HCT116 (cell line): ENCODE data around the gene TBC1D8. TPM values are rescaled to one million over a fixed set of nuclear protein-coding genes. Genes with fewer than 3 reads are reported as not detected.

Experiments used
- ATAC-seq: fragments of 200-7000 bp; cut with Tn5 transposase; 2 replicates; pipeline ENCODE4 v1.9.1; 2020; ENCODE audit warnings: mild to moderate bottlenecking, moderate library complexity
- BruUV-seq: library from RNA; stranded (reverse); fragments of 400-500 nt; replicated peaks from 2 replicates; lab custom pipeline; 2021; lab: Mats Ljungman, UMichigan
- CTCF ChIA-PET: fragments of 300-600 bp; sonication (Branson Sonifier 250); formaldehyde crosslinking; loops from one replicate; lab custom pipeline; 2021; ENCODE audit warnings: antibody characterized with exemption; lab: Charles Lee
- POLR2A ChIA-PET: fragments of 300-600, 350-600 bp; sonication (Branson Sonifier 250); formaldehyde crosslinking; loops from one replicate; lab custom pipeline; 2021; ENCODE audit warnings: antibody characterized with exemption; lab: Charles Lee
- RAD21 ChIA-PET, 2 experiments: fragments of 300-600 bp; sonication (Branson Sonifier 250); formaldehyde crosslinking; loops; one replicate each; lab custom pipeline; 2023; ENCODE audit warnings: low total read pairs in 2 of 2; ENCODE audit not compliant: uncharacterized antibody in 2 of 2, unreplicated experiment in 2 of 2, low non-redundant PET in 1 of 2; lab: Charles Lee
- DNase-seq: peaks from one replicate; pipeline ENCODE4 v3.0.0-alpha.2; 2010; ENCODE audit warnings: low read depth, low spot score
- H2AFZ ChIP-seq: fragments of 200-600 bp; shearing (Covaris generic), sonication (generic); 2 replicates; pipeline ENCODE4 v1.6.1; 2017; ENCODE audit warnings: low read depth, mixed run types, mixed read lengths, antibody characterized with exemption, low read length; ENCODE audit not compliant: poor library complexity, severe bottlenecking
- H3K27ac ChIP-seq: 2 replicates; pipeline ENCODE4 v1.5.1; 2012; ENCODE audit warnings: low read depth, low read length
- H3K27me3 ChIP-seq: fragments of 200-600 bp; sonication (generic); 2 replicates; pipeline ENCODE4 v1.6.1; 2016; ENCODE audit warnings: mixed run types, low read length, mixed read lengths; ENCODE audit not compliant: insufficient read depth
- H3K36me3 ChIP-seq, 2 experiments: fragments of 200-500 bp in 1 of 2; fragments of 200-600 bp in 1 of 2; sonication (Bioruptor generic) in 1 of 2; sonication (generic) in 1 of 2; 2 replicates each; pipeline versions ENCODE4 v1.5.1 to v1.6.1; 2014 to 2016; ENCODE audit warnings: low read length in 2 of 2, inconsistent platforms in 1 of 2, mixed read lengths in 1 of 2, mixed run types in 1 of 2; ENCODE audit not compliant: insufficient read depth in 2 of 2, control insufficient read depth in 1 of 2
- H3K4me1 ChIP-seq, 2 experiments: fragments of 200-600 bp in 1 of 2; sonication (generic) in 1 of 2; 2 replicates each; pipeline versions ENCODE4 v1.5.1 to v1.6.1; 2012 to 2017; ENCODE audit warnings: low read length in 2 of 2, inconsistent platforms in 1 of 2, mild to moderate bottlenecking in 1 of 2, mixed read lengths in 1 of 2, mixed run types in 1 of 2, moderate library complexity in 1 of 2; ENCODE audit not compliant: insufficient read depth in 2 of 2, control insufficient read depth in 1 of 2
- H3K4me2 ChIP-seq: fragments of 200-600 bp; sonication (generic); 2 replicates; pipeline ENCODE4 v1.6.1; 2017; ENCODE audit warnings: mixed run types, low read length, mixed read lengths
- H3K4me3 ChIP-seq, 2 experiments: fragments of 200-600 bp in 1 of 2; sonication (generic) in 1 of 2; replicated peaks in 1 of 2; 2 replicates each; pipeline ENCODE4 v1.5.1; 2011 to 2016; ENCODE audit warnings: low read length in 2 of 2, control low read depth in 1 of 2, low read depth in 1 of 2, mild to moderate bottlenecking in 1 of 2, mixed read lengths in 1 of 2, mixed run types in 1 of 2
- H3K79me2 ChIP-seq: fragments of 200-600 bp; sonication (generic); 2 replicates; pipeline ENCODE4 v1.6.1; 2017; ENCODE audit warnings: mild to moderate bottlenecking, mixed run types, low read length, moderate library complexity, mixed read lengths; ENCODE audit not compliant: insufficient read depth
- H3K9ac ChIP-seq: fragments of 200-600 bp; sonication (generic); 2 replicates; pipeline ENCODE4 v1.6.1; 2016; ENCODE audit warnings: low read length, mixed read lengths
- H3K9me2 ChIP-seq: fragments of 200-600 bp; sonication (generic), shearing (Covaris generic); 2 replicates; pipeline ENCODE4 v1.6.1; 2017; ENCODE audit warnings: mixed run types, mild to moderate bottlenecking, moderate library complexity; ENCODE audit not compliant: insufficient read depth
- H3K9me3 ChIP-seq, 2 experiments: fragments of 200-500 bp in 1 of 2; fragments of 200-600 bp in 1 of 2; sonication (Bioruptor generic) in 1 of 2; sonication (generic) in 1 of 2; 2 replicates each; pipeline ENCODE4 v1.6.1; 2014 to 2017; ENCODE audit warnings: low read length in 2 of 2, mixed read lengths in 2 of 2, inconsistent platforms in 1 of 2, low read depth in 1 of 2, mild to moderate bottlenecking in 1 of 2, mixed run types in 1 of 2, moderate library complexity in 1 of 2; ENCODE audit not compliant: control insufficient read depth in 1 of 2, insufficient read depth in 1 of 2
- H4K20me1 ChIP-seq: fragments of 200-600 bp; sonication (generic), shearing (Covaris generic); 2 replicates; pipeline ENCODE4 v1.6.1; 2017; ENCODE audit warnings: mixed run types, mild to moderate bottlenecking, moderate library complexity; ENCODE audit not compliant: insufficient read depth
- ATF3 ChIP-seq: IDR thresholded peaks from 2 replicates; pipeline ENCODE4 v1.6.1; 2012
- CEBPB ChIP-seq: IDR thresholded peaks from 2 replicates; pipeline ENCODE4 v1.6.1; 2012; ENCODE audit warnings: low read depth
- CTCF ChIP-seq, 3 experiments: fragments of 200-600 bp in 1 of 3; sonication (generic) in 1 of 3; IDR thresholded peaks in 2 of 3; conservative IDR thresholded peaks in 1 of 3; 2 replicates each; pipeline ENCODE4 v1.5.1; 2012 to 2017; ENCODE audit warnings: low read depth in 2 of 3, low read length in 2 of 3, antibody characterized with exemption in 1 of 3, borderline replicate concordance in 1 of 3, control low read depth in 1 of 3, mild to moderate bottlenecking in 1 of 3, mixed read lengths in 1 of 3, mixed run types in 1 of 3, moderate library complexity in 1 of 3; ENCODE audit not compliant: insufficient read depth in 1 of 3
- EZH2 ChIP-seq: fragments of 200-600 bp; sonication (generic); IDR thresholded peaks from 2 replicates; pipeline ENCODE4 v1.6.1; 2017; ENCODE audit warnings: antibody characterized with exemption, mixed run types
- EZH2phosphoT487 ChIP-seq: fragments of 200-600 bp; IDR thresholded peaks from 2 replicates; pipeline ENCODE4 v1.6.1; 2018; ENCODE audit warnings: antibody characterized with exemption, borderline replicate concordance
- FOSL1 ChIP-seq: IDR thresholded peaks from 2 replicates; pipeline ENCODE4 v1.6.1; 2012; ENCODE audit warnings: low read depth
- JUND ChIP-seq: IDR thresholded peaks from 2 replicates; pipeline ENCODE4 v1.6.1; 2012
- POLR2A ChIP-seq: IDR thresholded peaks from 2 replicates; pipeline ENCODE4 v1.7.0; 2011; ENCODE audit warnings: borderline replicate concordance; ENCODE audit not compliant: insufficient read depth, insufficient read length; ENCODE audit errors: extremely low read depth
- POLR2AphosphoS5 ChIP-seq: IDR thresholded peaks from 2 replicates; pipeline ENCODE4 v1.6.1; 2011; ENCODE audit warnings: mild to moderate bottlenecking, low read depth, low read length, moderate library complexity
- RAD21 ChIP-seq: IDR thresholded peaks from 2 replicates; pipeline ENCODE4 v1.6.1; 2012; ENCODE audit warnings: low read depth, mild to moderate bottlenecking
- SP1 ChIP-seq: IDR thresholded peaks from 2 replicates; pipeline ENCODE4 v1.6.1; 2012; ENCODE audit warnings: low read depth
- SRF ChIP-seq: IDR thresholded peaks from 2 replicates; pipeline ENCODE4 v1.6.1; 2012; ENCODE audit warnings: low read depth
- ZNF274 ChIP-seq: fragments of 200-500 bp; sonication (Bioruptor generic); IDR thresholded peaks from 2 replicates; pipeline ENCODE4 v1.6.1; 2014; ENCODE audit warnings: mild to moderate bottlenecking, low read depth, low read length, inconsistent platforms
- intact Hi-C: fragments of 100-400 bp; cut with micrococcal nuclease; formaldehyde crosslinking; loops from 2 replicates; pipeline ENCODE4 v1.10.0; 2022
- total RNA-seq: library from RNA; stranded (reverse); gene quantifications from one replicate; pipeline ENCODE4 v1.2.1, GENCODE V29; 2021; ENCODE audit not compliant: unreplicated experiment

Gene TBC1D8
- total RNA-seq, 1 experiment from 2014 or later, result 44.0 TPM

GRCh38 chr2:101081375-101081907 lies 69.7 kb downstream of the TBC1D8 start:
- no peak overlapping the region for H3K27ac ChIP-seq
- POLR2A ChIA-PET, result no interaction called here
- H3K9ac ChIP-seq, result no peak overlapping the region
- no peak overlapping the region for H2AFZ ChIP-seq
- H3K4me1 ChIP-seq, result no peaks in the 10 kb centered on the region; a peak in 2 of 4 replicates
- no TSS peak for BruUV-seq
- DNase-seq (no peak), ATAC-seq (no peak)
- RAD21 ChIA-PET, result no interaction called here
- H3K27me3 ChIP-seq, result no peaks in the 10 kb centered on the region
- no peaks in the 10 kb centered on the region for H4K20me1 ChIP-seq
- H3K4me3 ChIP-seq, result no peak overlapping the region
- intact Hi-C loops, result no loop called here
- CTCF ChIA-PET, result no interaction called here
- H3K9me2 ChIP-seq, result no peaks in the 10 kb centered on the region
- TF ChIP-seq FOSL1 (no peak), RAD21 (no peak), CEBPB (no peak), POLR2A (no peak), JUND (no peak), EZH2 (no peak), SP1 (no peak), CTCF (IDR thresholded peaks at IDR 0.05 in 2 of 3, conservative IDR thresholded peaks at IDR 0.05 in 1 of 3; ENCODE audit: borderline replicate concordance in 1 of 3, insufficient read depth in 1 of 3, low read depth in 2 of 3, low read length in 2 of 3) (no peak), SRF (no peak), EZH2phosphoT487 (no peak), ATF3 (no peak), POLR2AphosphoS5 (no peak), ZNF274 (no peak)
- no peaks in the 10 kb centered on the region for H3K9me3 ChIP-seq
- no peak overlapping the region for H3K4me2 ChIP-seq
- H3K79me2 ChIP-seq, result peaks cover 28% of the 10 kb centered on the region; the same call in 1 of the 2 replicates
- no peaks in the 10 kb centered on the region for H3K36me3 ChIP-seq
